K562 (cell line): ENCODE results near the gene RNASE8. TPM values are rescaled to one million over a fixed set of nuclear protein-coding genes. Genes with fewer than 3 reads are reported as not detected.

Experiments
- CHAMP1 ChIP-seq: fragments of 450-650 bp; IDR thresholded peaks from 2 replicates; pipeline ENCODE4 v1.6.1; 2016; ENCODE audit warnings: mild to moderate bottlenecking
- KAT8 ChIP-seq: fragments of 450-650 bp; IDR thresholded peaks from 2 replicates; pipeline ENCODE4 v1.6.1; 2016; ENCODE audit warnings: low read depth, mild to moderate bottlenecking
- KDM2B ChIP-seq: fragments of 250-450 bp; sonication (Bioruptor Pico); IDR thresholded peaks from 2 replicates; pipeline ENCODE4 v1.8.0; 2021; ENCODE audit warnings: mild to moderate bottlenecking, moderate library complexity
- MNT ChIP-seq, 2 experiments: fragments of 450-650 bp; conservative IDR thresholded peaks; 2 replicates each; pipeline ENCODE4 v1.6.1; 2017; ENCODE audit warnings: mild to moderate bottlenecking in 2 of 2, moderate library complexity in 2 of 2
- NCOA4 ChIP-seq: fragments of 450-650 bp; IDR thresholded peaks from 2 replicates; pipeline ENCODE4 v1.6.1; 2018; ENCODE audit warnings: mild to moderate bottlenecking; ENCODE audit not compliant: partially characterized antibody
- SMARCB1 ChIP-seq: IDR thresholded peaks from 2 replicates; pipeline ENCODE4 v1.6.1; 2011; ENCODE audit warnings: improper control_type of control experiment, low read depth; ENCODE audit not compliant: insufficient read length
- SRF ChIP-seq, 2 experiments: fragments of 250-450, 450-650 bp in 1 of 2; sonication (Bioruptor Pico) in 1 of 2; sonication (generic) in 1 of 2; formaldehyde crosslinking; IDR thresholded peaks; 2 replicates each; pipeline versions ENCODE4 v1.5.0 to v1.5.1; 2020 to 2022; ENCODE audit warnings: mild to moderate bottlenecking in 1 of 2, missing genetic modification reagents in 1 of 2
- STAT5B ChIP-seq: fragments of 250-450 bp; sonication (Bioruptor Pico); IDR thresholded peaks from 2 replicates; pipeline ENCODE4 v1.8.0; 2021; ENCODE audit warnings: mild to moderate bottlenecking, inconsistent platforms
- THRAP3 ChIP-seq: fragments of 450-650 bp; IDR thresholded peaks from 2 replicates; pipeline ENCODE4 v1.6.1; 2016; ENCODE audit warnings: mild to moderate bottlenecking, inconsistent platforms, borderline replicate concordance
- THRB ChIP-seq: fragments of 450-650 bp; formaldehyde crosslinking; conservative IDR thresholded peaks from 2 replicates; pipeline ENCODE4 v1.4.0; 2022; ENCODE audit warnings: mild to moderate bottlenecking, missing genetic modification characterization
- UBTF ChIP-seq, 2 experiments: IDR thresholded peaks; 2 replicates each; pipeline ENCODE4 v1.6.1; 2012; ENCODE audit warnings: improper control_type of control experiment in 2 of 2, low read depth in 2 of 2, low read length in 2 of 2, borderline replicate concordance in 1 of 2
- ZNF445 ChIP-seq: fragments of 250-450 bp; sonication (Bioruptor Pico); IDR thresholded peaks from 2 replicates; pipeline ENCODE4 v1.4.0; 2020; ENCODE audit warnings: low read depth, mild to moderate bottlenecking, moderate library complexity
- polyA plus RNA-seq, 8 experiments: library from polyadenylated mRNA; depleted of rRNA in 4 of 8; stranded (reverse) in 5 of 8; unstranded in 3 of 8; fragments of >200 nt; fragmentation: Nextera tagmentation in 2 of 8; fragmentation: Illumina TruSeq in 1 of 8; extraction: Ambion mirVana in 2 of 8; extraction: Trizol in 1 of 8; gene quantifications; 2 replicates each; pipeline versions ENCODE4 v1.2.1 to v1.2.3, GENCODE V29; 2011 to 2014; ENCODE audit warnings: inconsistent platforms in 1 of 8, missing spikeins in 1 of 8
- total RNA-seq, 7 experiments: library from RNA; depleted of rRNA in 6 of 7; stranded (reverse); fragments of >200 nt in 6 of 7; fragmentation: Illumina TruSeq in 2 of 7; extraction: Trizol in 2 of 7; gene quantifications; 2 replicates each; pipeline versions ENCODE4 v1.2.1 to v1.2.3, GENCODE V29; 2011 to 2021; ENCODE audit warnings: low replicate concordance in 1 of 7

Gene RNASE8
- total and polyA plus RNA-seq, 9 of the 15 experiments (the other 6 are each of a cell fraction or from before 2014, with no cell fraction given): not detected

- TF ChIP-seq MNT (conservative IDR thresholded peaks at IDR 0.05) (peak in 1 of 2 experiments; percentile 68; a peak in 3 of 4 replicates), STAT5B (CRISPR knock-in tag) (no peak), KDM2B (no peak), ZNF445 (CRISPR knock-in tag) (no peak), CHAMP1 (peak; percentile 72; the same call in 1 of the 2 replicates), SRF (CRISPR knock-in tag; IDR thresholded peaks at IDR 0.05) (peak in 1 of 2 experiments; percentile 45; a peak in 1 of 4 replicates), THRB (no peak), NCOA4 (no peak), UBTF (IDR thresholded peaks at IDR 0.05; ENCODE audit: borderline replicate concordance in 1 of 2, low read depth in 2 of 2, low read length in 2 of 2) (0 out of 4 replicates have a peak, but pooled peaks of 1 of the 2 experiments have one; percentile 53), THRAP3 (no peak), KAT8 (no peak), SMARCB1 (no peak)
Observed at GRCh38 chr14:21103710-21104447, 46.3 kb downstream of the RNASE8 start (continued).
